Sigmoid colon (tissue), 7 donors: ENCODE results near the gene ALDH1L1. TPM values are rescaled to one million over a fixed set of nuclear protein-coding genes. Genes with fewer than 3 reads are reported as not detected.

ENCODE experiments used
- DNase-seq: peaks from one replicate; pipeline ENCODE4 v3.0.0-alpha.2; 2019
- H3K27ac ChIP-seq, 4 donors: fragments of 200-600 bp; sonication (generic); one replicate each; pipeline ENCODE4 v1.5.1; 2016 to 2019; ENCODE audit warnings: mild to moderate bottlenecking in 1 of 4
- H3K27me3 ChIP-seq, 3 donors: fragments of 200-600 bp; sonication (generic); one replicate each; pipeline ENCODE4 v1.5.1; 2019; ENCODE audit warnings: mild to moderate bottlenecking in 1 of 3
- H3K36me3 ChIP-seq, 4 donors: fragments of 200-600 bp; sonication (generic); one replicate each; pipeline ENCODE4 v1.5.1; 2016 to 2019
- H3K4me1 ChIP-seq, 4 donors: fragments of 200-600 bp; sonication (generic); one replicate each; pipeline ENCODE4 v1.5.1; 2017 to 2019
- H3K4me3 ChIP-seq, 4 donors: fragments of 200-600 bp; sonication (generic); one replicate each; pipeline ENCODE4 v1.5.1; 2017 to 2019; ENCODE audit warnings: mild to moderate bottlenecking in 2 of 4, moderate library complexity in 1 of 4
- H3K9me3 ChIP-seq, 4 donors: fragments of 200-600 bp in 3 of 4; sonication (generic) in 3 of 4; one replicate each; pipeline versions ENCODE4 v1.5.1 to v1.6.1; 2013 to 2019
- EP300 ChIP-seq, 4 donors: sonication (generic); formaldehyde crosslinking; IDR thresholded peaks; one replicate each; pipeline ENCODE4 v1.6.1; 2017; ENCODE audit warnings: antibody characterized with exemption in 4 of 4
- POLR2A ChIP-seq, 2 donors: fragments of 450-650 bp; IDR thresholded peaks; one replicate each; pipeline ENCODE4 v1.6.1; 2016; ENCODE audit warnings: antibody characterized with exemption in 2 of 2, mild to moderate bottlenecking in 2 of 2, moderate library complexity in 2 of 2
- POLR2AphosphoS5 ChIP-seq, 4 donors: sonication (generic); formaldehyde crosslinking; IDR thresholded peaks; one replicate each; pipeline ENCODE4 v1.6.1; 2017; ENCODE audit warnings: antibody characterized with exemption in 4 of 4
- WGBS, 2 donors: extraction: QIAGEN DNeasy Blood & Tissue Kit; methylation state at CpG; one replicate each; pipeline ENCODE4 v1.1.7; 2013; 5-methylcytosine and 5-hydroxymethylcytosine counted together
- intact Hi-C: fragments of 100-400 bp; cut with DNase I; formaldehyde crosslinking; loops from one replicate; pipeline ENCODE4 v1.15.1; 2023
- polyA plus RNA-seq, 3 donors: library from polyadenylated mRNA; stranded (reverse); fragments of 200-250 nt; gene quantifications; one replicate each; pipeline ENCODE4 v1.2.3, GENCODE V29; 2013
- total RNA-seq, 4 donors: library from RNA; depleted of rRNA; stranded (reverse); fragments of >200 nt; gene quantifications; one replicate each; pipeline ENCODE4 v1.1.0, GENCODE V29; 2016
- TF ChIP-seq, protein P1 (sequence below), 4 experiments: fragments of 450-650 bp in 3 of 4; fragments of 200-600 bp in 1 of 4; IDR thresholded peaks; one replicate each; pipeline ENCODE4 v1.5.1; 2016 to 2019; ENCODE audit warnings: antibody characterized with exemption in 4 of 4, mild to moderate bottlenecking in 3 of 4, moderate library complexity in 2 of 4
- donor health status: healthy with polysubstance abuse.
- donor health status: Bipolar disorder and iron deficiency.
- donor health status: healthy.

Gene ALDH1L1
- total and polyA plus RNA-seq, 7 donors, result 7.2 to 32.5 (median 15.0) TPM

DNA sequence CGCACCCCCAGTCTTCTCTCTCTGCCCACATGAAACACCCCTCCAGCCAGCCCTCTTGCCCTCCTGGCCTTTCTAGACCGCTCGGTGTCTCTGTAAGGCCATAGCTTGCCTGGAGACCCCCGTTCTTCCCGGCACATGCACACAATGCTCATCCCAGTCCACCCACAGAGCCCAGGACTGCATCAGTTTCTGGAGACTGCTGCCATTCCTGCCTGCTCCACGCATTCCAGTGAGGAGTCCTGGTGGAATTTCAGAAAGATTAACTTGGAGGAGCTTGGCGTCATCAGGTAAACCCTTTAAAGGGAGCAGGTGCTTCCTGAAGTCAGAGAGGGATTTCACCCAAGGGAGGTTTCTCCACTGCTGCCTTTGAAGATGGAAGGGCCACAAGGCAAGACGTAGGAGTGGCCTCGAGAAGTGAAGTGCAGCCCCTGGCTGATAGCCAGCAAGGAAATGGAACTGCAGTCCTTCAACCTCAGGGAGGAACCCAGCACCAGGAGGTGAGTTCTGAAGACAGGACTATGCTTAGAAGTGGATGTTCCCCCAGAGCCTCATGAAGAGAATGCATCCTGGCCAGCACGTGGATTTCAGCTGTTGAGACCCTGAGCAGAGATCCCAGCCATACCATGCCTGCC lies 115.6 kb downstream of the ALDH1L1 start:
- Histone ChIP-seq H3K36me3 (peaks cover 0 to 11% (median 5%) of the 10 kb centered on the region in 4 donors), H3K4me3 (no peak overlapping the region), H3K9me3 (no peaks in the 10 kb centered on the region), H3K27me3 (no peaks in the 10 kb centered on the region), H3K27ac (no peak overlapping the region), H3K4me1 (peaks cover 0 to 5% (median 0%) of the 10 kb centered on the region in 4 donors)
- intact Hi-C loops, result no loop called here
- 60 to 68% methylated on average over 10 of the region's 10 CpGs for WGBS, 2 donors
- TF ChIP-seq POLR2AphosphoS5 (IDR thresholded peaks at IDR 0.05) (no peak), POLR2A (IDR thresholded peaks at IDR 0.05) (no peak), EP300 (IDR thresholded peaks at IDR 0.05) (no peak)
- TF ChIP-seq, protein P1, sequence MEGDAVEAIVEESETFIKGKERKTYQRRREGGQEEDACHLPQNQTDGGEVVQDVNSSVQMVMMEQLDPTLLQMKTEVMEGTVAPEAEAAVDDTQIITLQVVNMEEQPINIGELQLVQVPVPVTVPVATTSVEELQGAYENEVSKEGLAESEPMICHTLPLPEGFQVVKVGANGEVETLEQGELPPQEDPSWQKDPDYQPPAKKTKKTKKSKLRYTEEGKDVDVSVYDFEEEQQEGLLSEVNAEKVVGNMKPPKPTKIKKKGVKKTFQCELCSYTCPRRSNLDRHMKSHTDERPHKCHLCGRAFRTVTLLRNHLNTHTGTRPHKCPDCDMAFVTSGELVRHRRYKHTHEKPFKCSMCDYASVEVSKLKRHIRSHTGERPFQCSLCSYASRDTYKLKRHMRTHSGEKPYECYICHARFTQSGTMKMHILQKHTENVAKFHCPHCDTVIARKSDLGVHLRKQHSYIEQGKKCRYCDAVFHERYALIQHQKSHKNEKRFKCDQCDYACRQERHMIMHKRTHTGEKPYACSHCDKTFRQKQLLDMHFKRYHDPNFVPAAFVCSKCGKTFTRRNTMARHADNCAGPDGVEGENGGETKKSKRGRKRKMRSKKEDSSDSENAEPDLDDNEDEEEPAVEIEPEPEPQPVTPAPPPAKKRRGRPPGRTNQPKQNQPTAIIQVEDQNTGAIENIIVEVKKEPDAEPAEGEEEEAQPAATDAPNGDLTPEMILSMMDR (IDR thresholded peaks at IDR 0.05), result no peak
- no peak for DNase-seq

DNA sequence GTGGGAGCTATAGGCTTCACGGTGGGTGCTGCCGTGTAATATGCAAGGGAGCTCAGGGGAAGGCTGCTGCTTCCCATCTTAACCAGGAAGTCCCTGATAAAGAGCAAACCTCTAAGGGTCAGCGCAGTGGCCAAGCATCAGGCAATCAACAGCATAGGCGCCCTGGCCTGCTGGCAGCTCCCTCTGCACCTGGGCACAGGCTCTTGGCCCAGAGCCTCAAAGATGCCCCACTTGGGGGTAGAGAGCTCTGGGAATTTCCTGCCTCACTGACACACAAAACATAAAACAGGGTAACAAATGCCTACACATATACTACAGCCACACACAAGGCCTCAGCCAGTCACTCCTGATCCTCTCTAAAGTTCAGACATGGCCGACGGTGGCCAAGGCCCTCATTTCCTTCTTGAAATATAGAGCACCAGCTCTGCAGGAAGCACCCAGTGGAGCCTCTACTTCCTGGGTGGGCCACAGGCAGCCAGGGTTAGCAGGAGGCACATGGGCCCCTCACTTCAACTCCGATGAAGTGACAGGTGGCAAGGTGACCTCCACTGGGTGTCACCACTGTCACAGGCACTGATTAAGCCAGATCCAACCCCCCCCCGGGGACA lies 116.9 kb downstream of the ALDH1L1 start:
- TF ChIP-seq POLR2AphosphoS5 (IDR thresholded peaks at IDR 0.05), result no peak
- TF ChIP-seq POLR2A (IDR thresholded peaks at IDR 0.05), result no peak
- TF ChIP-seq EP300 (IDR thresholded peaks at IDR 0.05), result no peak
- TF ChIP-seq, protein P1 (IDR thresholded peaks at IDR 0.05), result no peak
- Histone ChIP-seq H3K36me3 (peaks cover 0 to 12% (median 5%) of the 10 kb centered on the region in 4 donors), H3K9me3 (no peaks in the 10 kb centered on the region), H3K4me1 (peaks cover 0 to 5% (median 0%) of the 10 kb centered on the region in 4 donors), H3K27ac (no peak overlapping the region), H3K4me3 (no peak overlapping the region), H3K27me3 (no peaks in the 10 kb centered on the region)
- WGBS, 2 donors, result 83 to 91% methylated on average over 8 of the region's 8 CpGs
- intact Hi-C loops, result no loop called here
- DNase-seq, result no peak

DNA sequence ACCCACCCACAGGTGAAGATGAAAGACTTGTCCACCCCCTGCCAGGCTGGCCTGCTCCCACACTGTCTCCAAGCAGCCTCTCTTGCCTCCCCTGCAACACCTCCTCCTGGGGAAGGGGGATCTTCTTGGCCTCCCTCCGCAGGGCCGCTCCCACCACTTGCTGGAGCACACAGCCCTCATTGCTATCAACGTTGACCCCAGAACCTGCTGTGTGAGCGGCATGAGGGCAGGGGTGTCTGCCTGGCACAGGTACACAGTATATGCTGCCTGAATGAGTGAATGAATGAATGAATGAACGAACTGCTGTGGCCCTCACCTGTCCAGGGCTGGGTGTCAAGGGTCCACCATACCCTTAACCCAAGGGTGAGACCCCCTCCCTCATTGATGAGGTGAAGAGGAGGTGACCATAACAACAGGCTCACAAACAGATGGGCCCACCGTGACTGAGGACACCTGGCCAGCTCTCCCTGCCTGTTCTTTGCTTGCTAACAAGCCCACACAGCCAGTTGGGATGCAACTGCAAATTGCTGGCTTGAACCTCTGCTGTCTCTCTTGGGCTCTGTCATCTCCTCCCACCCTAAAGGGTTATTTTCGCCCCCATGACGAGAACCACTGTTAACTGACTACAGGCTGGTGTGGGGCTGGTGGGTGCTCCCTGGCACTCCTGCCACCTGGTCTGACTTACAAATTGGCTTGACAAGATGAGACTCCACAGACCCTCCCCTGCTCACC lies 118.9 kb downstream of the ALDH1L1 start:
- WGBS, 2 donors, result 88 to 93% methylated on average over 8 of the region's 8 CpGs
- Histone ChIP-seq H3K4me3 (no peak overlapping the region), H3K9me3 (no peaks in the 10 kb centered on the region), H3K27me3 (no peaks in the 10 kb centered on the region), H3K27ac (no peak overlapping the region), H3K4me1 (peaks cover 0 to 5% (median 0%) of the 10 kb centered on the region in 4 donors), H3K36me3 (peaks cover 0 to 9% (median 0%) of the 10 kb centered on the region in 4 donors)
- TF ChIP-seq, protein P1 (IDR thresholded peaks at IDR 0.05), result no peak
- TF ChIP-seq POLR2AphosphoS5 (IDR thresholded peaks at IDR 0.05) (no peak), POLR2A (IDR thresholded peaks at IDR 0.05) (no peak), EP300 (IDR thresholded peaks at IDR 0.05) (no peak)
- DNase-seq, result no peak
- intact Hi-C loops, result no loop called here

DNA sequence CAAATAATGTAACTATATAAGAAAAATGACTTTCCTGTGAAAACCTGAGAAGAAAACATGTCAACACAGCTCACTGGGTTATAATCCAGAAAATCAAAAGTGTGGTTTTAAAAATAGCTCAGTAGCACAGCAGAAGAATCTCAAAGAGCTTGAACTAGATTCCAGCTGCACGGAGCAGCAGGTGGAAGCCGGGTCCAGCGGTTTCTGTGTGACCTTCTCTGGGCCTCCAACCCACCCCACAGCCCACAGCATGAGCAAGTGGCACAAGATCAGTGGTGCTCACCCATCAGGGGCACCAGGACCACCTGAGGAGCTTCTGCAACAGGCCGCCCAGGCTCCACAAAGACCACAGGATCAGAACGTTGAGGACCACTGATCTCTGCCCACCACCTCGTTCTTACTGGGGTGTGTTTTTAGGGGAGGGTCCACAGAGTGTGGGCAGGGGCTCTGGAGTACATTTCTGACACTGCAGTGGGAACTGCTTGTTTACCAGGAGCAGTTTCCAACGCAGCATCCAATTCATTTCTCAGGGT lies 119.7 kb downstream of the ALDH1L1 start:
- WGBS, 2 donors, result 94% methylated on average over 7 of the region's 7 CpGs
- Histone ChIP-seq H3K36me3 (peaks cover 0 to 3% (median 0%) of the 10 kb centered on the region in 4 donors), H3K27me3 (no peaks in the 10 kb centered on the region), H3K4me1 (peaks cover 0 to 5% (median 0%) of the 10 kb centered on the region in 4 donors), H3K27ac (no peak overlapping the region), H3K4me3 (no peak overlapping the region), H3K9me3 (no peaks in the 10 kb centered on the region)
- intact Hi-C loops, result no loop called here
- TF ChIP-seq POLR2A (IDR thresholded peaks at IDR 0.05), result no peak
- TF ChIP-seq POLR2AphosphoS5 (IDR thresholded peaks at IDR 0.05), result no peak
- TF ChIP-seq EP300 (IDR thresholded peaks at IDR 0.05), result no peak
- TF ChIP-seq, protein P1 (IDR thresholded peaks at IDR 0.05), result no peak
- no peak for DNase-seq
